ENCODE results near the gene OSM.

Gene OSM

GRCh38 chr22:30285176-30285845 lies 18.7 kb upstream of the OSM start:
- no peak for DNase-seq (ENCODE audit: low read depth, low spot score)

DNA sequence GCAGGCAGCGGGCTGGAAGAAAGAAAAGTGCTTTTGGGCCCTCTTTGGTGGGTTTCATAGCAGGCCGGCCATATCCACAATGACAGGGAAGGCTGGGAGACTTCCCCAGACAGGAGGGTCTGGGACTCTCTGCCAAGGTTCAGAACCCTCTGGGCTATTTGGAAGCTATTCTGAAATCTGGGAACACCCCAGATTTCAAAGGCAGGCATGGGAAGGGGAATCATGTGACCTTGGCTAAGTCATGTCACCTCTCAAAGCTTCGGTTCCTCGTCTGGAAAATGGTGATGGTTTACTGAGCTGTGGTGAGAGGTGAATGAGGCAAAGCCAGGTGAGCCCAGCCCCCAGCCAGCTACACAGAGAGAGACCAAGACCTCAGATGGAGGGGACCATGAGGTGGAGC lies 18.0 kb upstream of the OSM start:
- no peak for DNase-seq (ENCODE audit: low read depth, low spot score)

DNA sequence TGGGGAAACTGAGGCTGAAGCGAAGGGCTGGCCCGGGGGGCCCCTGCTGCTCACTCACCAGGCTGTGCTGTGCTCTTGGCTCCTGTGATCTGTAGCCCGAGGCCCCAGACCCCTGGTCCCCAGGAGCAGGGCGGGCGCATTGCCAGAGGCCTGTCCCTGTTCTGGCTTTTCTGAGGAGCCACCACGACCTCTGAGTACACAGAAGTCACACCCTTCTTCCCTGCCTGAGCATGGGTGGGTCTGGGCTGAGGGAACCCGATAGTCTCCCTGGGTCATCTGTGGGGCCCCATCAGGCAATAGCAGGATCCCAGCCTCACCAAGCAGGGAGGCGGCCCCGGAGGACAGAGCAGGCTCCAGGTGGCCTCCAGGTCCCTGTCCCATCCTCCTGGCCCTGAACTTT lies 17.5 kb upstream of the OSM start:
- no peak for DNase-seq (ENCODE audit: low read depth, low spot score)

DNA sequence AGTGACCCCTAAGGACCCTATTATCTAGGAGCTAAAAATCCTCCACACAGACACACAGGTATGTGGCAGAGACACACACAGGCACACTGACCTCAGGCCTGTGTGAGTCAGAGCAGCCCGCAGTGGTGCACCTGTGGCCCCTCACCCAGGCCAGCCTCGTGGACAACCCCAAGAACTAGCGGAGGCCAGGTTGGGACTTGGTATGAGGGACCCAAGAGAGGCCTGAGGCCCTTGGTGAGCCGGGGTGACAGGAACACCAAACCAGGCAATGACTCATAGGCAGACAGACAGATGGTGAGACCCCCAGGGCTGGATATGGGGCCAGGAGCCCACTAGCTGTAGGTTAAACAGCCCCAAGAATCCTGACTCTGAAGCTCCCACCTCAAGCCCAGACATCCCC lies 16.7 kb upstream of the OSM start:
- no peak for DNase-seq (ENCODE audit: low read depth, low spot score)

GRCh38 chr22:30282616-30283046 lies 16.0 kb upstream of the OSM start:
- DNase-seq (ENCODE audit: low read depth, low spot score): no peak

DNA sequence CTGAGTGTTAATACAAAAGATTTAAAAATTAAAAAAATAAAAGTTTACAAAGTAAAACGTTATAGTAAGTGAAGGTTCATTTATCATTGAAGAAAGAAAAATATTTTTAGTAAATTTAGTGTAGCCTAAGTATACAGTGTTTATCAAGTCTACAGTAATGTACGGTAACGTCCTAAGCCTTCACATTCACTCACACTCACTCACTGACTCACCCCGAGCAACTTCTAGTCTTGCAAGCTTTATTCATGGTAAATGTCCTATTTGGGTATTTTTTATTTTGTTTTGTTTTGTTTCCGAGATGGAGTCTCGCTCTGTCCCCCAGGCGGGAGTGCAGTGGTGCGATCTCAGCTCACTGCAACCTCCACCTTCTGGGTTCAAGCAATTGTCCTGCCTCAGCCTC lies 13.9 kb upstream of the OSM start:
- DNase-seq (ENCODE audit: low read depth, low spot score): no peak

DNA sequence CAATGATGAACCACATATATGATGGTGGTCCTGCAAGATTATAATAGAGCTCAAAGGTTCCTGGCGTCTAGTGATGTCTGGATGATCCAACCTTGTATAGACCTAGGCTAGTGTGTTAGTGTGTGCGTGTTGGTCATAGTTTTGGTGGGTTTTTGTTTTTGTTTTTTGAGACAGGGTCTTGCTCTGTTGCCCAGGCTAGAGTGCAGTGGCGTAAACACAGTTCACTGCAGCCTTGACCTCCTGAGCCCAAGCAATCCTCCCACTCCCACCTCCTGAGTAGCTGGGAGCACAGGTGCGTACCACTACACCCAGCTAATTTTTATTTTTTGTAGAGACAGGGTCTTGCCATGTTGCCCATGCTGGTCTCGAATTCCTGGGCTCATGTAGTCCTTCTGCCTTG lies 13.3 kb upstream of the OSM start:
- DNase-seq (ENCODE audit: low read depth, low spot score): no peak

DNA sequence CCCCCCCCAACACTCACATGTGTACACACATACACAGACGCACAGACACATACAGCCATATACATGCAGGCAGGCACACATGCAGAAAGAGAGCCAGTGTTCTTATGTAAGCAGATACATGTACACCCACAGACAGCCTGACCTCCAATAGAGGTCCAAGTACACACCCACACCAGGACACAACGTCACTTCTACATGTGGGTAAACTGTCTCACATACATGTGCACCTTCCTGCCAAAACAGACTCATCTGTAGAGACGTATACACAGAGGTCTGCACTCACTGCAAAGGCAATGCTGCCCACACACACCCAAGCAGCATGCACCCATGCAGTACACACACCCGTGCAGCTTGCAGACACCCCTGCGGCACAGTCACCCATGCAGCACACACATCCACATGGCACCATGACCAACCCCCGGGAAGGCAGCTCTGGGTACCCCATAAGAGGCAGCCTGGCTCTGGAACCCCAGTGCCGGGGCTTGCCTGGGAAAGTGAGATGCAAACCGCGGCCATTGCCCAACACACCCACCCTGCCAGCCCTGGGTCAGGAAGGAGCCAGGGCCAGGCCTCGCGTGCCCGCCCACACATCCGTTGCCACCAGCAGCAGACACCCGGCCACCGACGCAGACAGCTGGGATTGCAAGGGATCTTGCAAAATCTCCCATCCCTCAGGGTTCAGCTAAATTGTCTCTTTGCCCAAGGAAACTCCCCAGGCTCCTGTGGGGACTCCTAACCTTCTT lies 12.6 kb upstream of the OSM start:
- no peak for DNase-seq (ENCODE audit: low read depth, low spot score)

DNA sequence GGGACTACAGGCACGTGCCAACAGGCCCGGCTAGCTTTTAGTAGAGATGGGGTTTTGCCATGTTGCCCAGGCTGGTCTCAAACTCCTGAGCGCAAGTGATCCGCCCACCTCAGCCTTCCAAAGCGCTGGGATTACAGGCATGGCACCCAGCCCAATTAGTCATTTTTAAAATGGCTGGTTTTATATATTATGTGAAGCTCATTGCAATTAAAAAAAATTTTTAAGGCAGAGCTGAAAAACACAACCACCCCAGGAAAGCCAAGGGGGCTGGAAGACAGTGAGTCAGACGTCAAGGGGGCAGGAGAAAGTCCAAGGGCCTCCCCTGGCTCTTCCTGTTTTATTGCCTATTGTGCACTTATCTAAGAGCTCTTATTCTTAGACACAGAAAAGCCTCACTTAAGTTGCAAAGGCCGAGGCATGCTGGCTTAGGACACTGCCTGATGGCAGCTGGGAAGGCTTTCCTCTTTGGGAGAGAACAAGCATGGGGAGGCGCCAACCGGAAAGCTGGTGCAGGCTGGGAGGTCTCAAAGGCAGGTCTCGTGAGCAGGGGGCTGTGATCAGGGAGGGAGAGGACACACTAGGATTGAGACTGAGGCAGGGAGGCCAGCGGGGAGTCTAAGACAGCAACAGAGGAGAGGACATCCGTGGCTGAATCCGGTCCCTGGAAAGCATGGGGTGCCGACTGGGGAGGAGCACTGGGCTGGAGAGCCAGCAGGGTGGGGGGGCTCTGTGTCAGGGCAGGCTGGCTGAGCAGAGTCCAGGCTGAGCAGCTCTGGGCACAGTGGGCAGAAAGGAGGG lies 11.1 kb upstream of the OSM start:
- no peak for DNase-seq (ENCODE audit: low read depth, low spot score)

DNA sequence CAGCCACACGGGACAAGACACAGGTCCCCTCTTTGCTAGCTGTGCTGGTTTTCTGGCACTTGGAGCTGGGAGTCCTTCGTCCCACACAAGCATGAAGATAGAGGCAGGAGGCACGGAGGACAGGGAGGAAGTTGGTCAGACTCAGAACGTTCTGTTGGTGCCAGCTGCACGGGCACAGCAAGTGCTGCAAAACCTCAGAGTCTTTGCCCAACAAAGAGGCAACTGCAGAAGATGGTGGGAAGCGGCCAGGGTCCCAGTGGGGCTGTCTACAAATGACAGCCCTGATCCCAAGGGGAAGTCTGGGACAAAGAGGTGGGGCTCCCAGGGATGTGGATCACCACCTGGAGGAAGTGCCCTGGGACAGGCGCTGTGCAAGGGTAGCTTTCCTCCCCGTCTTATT lies 9.4 kb upstream of the OSM start:
- no peak for DNase-seq (ENCODE audit: low read depth, low spot score)

DNA sequence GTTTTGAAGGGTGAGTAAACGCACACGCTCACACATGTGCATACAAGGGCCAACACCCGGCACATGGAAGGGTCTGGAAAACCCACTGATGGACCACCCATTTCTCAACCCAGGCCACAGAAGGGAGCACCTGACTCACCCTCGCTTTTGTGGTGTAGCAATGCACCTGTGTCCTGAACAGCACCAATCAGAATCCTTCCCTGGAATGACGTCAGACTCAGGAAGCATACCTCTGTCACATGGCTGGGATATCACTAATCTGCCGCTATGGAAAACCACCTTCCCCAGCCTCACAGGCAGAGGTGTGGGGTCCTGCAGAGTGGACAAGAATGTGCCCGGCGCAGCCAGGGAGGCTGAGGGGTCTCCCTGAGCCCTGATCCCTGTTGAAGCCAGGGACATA lies 9.0 kb upstream of the OSM start:
- DNase-seq (ENCODE audit: low read depth, low spot score): no peak

DNA sequence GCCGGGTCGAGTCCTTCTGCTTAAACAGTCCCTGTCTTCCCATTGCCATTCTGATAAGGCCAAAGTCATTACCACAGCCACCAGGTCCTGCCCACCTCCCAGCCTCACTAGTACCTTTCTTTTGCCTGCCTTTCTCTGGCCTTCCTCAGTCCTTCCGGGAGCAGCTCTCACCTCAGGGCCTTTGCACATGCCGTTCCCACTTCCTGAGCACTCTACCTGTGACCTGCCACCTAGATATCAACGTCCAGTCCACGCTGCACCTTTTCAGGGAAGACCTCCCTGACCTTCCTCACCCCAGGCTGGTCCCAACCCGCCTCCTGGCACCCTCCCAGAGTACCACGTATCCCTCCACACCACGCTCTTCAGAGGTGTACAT lies 7.8 kb upstream of the OSM start:
- no peak for DNase-seq (ENCODE audit: low read depth, low spot score)

DNA sequence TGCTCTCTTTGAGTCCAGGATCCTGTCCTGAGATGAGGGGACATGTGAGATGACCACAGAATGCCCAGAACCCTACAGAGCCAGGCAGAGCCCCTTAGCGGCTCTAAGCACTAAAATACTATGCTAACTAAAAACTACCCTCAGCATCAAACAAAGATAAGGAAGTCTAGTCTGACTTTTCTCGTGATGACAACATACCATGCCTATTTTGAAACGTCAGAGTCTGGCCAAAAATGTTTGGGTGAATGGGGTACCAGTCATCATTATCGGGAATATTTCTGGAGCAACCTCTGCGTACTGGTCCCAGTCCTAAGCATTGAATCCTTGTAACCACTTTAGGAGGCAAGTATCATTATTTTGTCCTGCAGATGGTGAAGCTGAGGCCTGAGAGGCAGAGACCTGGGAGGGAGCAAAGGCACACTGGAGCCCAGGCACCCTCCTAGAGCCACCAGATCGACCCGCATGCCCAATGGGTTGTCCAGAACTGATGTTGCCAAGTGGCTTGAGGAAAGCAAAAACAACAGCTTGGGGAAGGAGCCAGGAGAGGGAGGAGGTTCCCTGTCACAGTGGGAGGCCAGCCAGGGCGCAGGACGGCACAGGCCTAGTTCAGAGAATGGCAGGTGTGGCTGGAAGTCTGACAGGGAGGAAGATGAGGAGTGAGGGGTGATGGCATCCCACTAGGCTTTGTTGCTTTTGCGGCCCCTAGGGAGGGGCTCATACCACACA lies 7.2 kb upstream of the OSM start:
- no peak for DNase-seq (ENCODE audit: low read depth, low spot score)

DNA sequence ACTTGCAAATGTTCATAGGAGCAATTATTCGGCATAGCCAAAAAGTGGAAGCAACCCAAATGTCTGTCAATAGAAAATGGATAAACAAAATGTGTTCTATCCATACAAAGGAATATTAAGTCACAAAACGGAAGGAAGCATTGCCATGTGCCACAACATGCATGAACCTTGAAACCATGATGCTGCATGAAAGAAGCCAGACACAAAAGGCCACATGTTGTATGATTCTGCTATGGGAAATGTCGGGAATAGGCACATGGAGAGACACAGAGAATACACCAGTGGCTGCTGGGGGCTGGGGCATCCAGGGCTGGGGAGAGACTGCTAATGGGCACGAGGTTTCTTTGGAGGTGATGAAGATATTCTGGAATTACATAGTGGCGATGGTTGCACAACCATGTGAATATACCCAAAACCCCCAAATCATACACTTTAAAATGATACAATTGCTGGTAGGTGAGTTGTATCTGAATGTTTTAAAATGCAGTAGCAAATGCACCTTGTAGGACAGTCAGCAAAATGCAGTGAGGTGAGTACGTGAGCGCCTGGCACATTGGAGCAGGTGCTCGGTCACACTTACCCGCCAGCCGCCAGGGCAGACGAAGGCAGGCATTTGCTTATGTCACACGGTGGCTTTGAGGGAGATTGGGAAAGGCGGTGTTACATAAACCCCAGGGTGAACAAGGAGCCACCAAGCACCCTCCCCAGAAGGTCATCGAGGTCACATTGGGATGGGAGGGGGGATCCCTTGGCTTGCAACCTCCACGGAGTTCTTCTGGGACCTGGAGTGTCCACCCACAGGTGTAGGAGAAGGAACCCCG lies 6.3 kb upstream of the OSM start:
- no peak for DNase-seq (ENCODE audit: low read depth, low spot score)

- DNase-seq (ENCODE audit: low read depth, low spot score): peak; percentile 57
Observed at GRCh38 chr22:30270832-30271231, 4.2 kb upstream of the OSM start.

DNA sequence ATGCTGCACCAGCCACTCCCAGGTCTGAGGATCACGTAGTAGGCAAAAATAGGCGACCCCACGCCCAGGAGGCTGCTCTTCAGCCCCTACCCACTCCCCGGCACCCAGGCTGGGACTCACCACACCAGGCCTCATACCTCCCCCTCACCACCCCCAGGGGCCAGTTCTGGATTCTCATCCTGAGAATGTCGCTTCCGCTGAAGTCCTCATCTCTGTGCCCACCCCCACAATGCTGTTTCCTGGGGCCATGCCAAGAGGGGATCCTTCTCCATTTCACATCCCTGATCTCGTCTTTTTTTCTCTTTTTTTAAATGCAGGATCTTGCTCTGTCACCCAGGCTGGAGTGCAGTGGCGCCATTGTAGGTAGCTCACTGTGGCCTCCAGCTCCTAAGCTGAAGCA lies 1.7 kb upstream of the OSM start:
- DNase-seq (ENCODE audit: low read depth, low spot score): no peak

- DNase-seq (ENCODE audit: low read depth, low spot score): no peak
Observed at GRCh38 chr22:30267382-30268302, 991 bp upstream of the OSM start.

DNA sequence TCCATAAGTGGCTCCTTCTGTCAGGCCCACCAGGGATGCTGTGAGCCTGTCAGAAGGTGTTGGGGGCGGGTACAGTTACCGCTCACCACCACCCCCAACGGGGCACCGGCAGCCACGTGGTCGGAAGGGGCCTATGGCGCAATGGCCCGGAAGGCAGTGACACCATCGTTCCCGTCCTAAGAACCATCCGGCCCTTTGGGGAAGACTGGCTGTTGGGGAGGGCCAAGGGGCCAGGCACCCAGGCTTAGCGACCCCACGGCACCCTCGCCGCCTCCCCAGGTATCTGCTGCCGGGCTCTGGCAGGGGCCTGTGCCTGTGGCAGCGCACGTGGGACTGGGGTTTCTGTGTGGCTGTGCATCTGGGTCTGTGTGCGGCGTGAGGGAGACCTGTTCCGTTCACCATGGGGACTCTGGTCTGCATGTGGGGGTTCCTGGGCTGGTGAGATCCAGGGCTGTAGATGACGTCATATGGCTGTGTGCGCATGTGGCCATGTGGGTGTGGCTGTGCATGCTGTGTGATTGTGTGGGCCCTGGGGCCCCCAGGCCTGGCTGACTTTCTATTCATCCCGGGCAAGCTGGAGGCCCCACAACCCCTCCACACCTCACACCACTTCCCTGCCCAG lies 717 bp downstream of the OSM start:
- DNase-seq (ENCODE audit: low read depth, low spot score): peak; percentile 24

DNA sequence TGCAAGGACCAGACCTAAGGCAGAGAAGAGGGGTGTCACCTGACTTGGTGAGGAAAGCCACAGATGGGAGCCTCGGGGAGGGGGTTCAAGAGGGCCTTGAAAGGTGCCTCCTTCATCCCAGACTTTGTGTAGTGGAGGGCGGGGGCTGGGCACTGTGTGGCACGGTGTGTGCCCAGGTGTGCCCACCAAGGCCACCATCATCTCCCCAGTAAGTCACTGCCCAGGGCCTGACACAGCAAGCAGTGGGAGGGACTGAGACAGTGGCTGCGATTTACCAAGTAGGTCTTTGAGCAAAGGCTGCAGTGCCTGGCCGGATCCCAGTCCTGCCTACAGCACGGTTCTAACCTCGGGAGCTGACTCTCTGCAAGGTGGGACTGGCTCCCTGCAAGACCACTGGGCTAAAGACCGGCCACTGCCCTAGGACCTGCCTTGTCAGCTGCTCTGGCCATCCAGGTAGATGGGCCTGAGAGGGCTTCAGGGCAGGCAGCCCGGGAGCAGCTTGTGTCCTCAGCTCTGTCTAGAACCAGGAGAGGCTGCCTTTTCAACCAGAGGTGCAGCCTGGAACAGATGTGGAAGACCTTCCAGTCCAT lies 1.4 kb downstream of the OSM start:
- no peak for DNase-seq (ENCODE audit: low read depth, low spot score)
